ENCODE measurements around the gene ASIC4. TPM values are rescaled to one million over a fixed set of nuclear protein-coding genes. Genes with fewer than 3 reads are reported as not detected.

ASIC4 gene
- total and polyA plus RNA-seq, 2 of the 13 experiments (the other 11 are each of a cell fraction or from before 2014, with no cell fraction given) = 0.03 TPM; not detected in 1

GRCh38 chr2:219576505-219577388, 62.5 kb downstream of the ASIC4 start (continued):
- TF ChIP-seq MYNN (CRISPR knock-in tag; IDR thresholded peaks at IDR 0.05; ENCODE audit: low read depth) = peak; percentile 67; the same call in 1 of the 2 replicates
- TF ChIP-seq MAF1 (CRISPR knock-in tag; IDR thresholded peaks at IDR 0.05; ENCODE audit: borderline replicate concordance) = no peak
- no peak for TF ChIP-seq ELF4 (CRISPR knock-in tag; IDR thresholded peaks at IDR 0.05; ENCODE audit: borderline replicate concordance)
- TF ChIP-seq PCBP1 (IDR thresholded peaks at IDR 0.05; ENCODE audit: borderline replicate concordance, low read depth, low read length) = no peak
- TF ChIP-seq ZNF367 (CRISPR knock-in tag; IDR thresholded peaks at IDR 0.05; ENCODE audit: borderline replicate concordance) = no peak
- TF ChIP-seq MAFG (CRISPR knock-in tag; IDR thresholded peaks at IDR 0.05) = peak; percentile 84
- no peak for TF ChIP-seq ZNF382 (CRISPR knock-in tag; IDR thresholded peaks at IDR 0.05; ENCODE audit: borderline replicate concordance)
- peak; percentile 90; the same call in 1 of the 2 replicates for TF ChIP-seq REPIN1 (CRISPR knock-in tag; IDR thresholded peaks at IDR 0.05; ENCODE audit: borderline replicate concordance, low read depth)
- TF ChIP-seq, protein P1, sequence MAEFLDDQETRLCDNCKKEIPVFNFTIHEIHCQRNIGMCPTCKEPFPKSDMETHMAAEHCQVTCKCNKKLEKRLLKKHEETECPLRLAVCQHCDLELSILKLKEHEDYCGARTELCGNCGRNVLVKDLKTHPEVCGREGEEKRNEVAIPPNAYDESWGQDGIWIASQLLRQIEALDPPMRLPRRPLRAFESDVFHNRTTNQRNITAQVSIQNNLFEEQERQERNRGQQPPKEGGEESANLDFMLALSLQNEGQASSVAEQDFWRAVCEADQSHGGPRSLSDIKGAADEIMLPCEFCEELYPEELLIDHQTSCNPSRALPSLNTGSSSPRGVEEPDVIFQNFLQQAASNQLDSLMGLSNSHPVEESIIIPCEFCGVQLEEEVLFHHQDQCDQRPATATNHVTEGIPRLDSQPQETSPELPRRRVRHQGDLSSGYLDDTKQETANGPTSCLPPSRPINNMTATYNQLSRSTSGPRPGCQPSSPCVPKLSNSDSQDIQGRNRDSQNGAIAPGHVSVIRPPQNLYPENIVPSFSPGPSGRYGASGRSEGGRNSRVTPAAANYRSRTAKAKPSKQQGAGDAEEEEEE (CRISPR knock-in tag; IDR thresholded peaks at IDR 0.05; ENCODE audit: borderline replicate concordance) = no peak; the same call in 1 of the 2 replicates
- peak; percentile 90 for TF ChIP-seq ZNF891 (CRISPR knock-in tag; IDR thresholded peaks at IDR 0.05)
- TF ChIP-seq ERF (CRISPR knock-in tag; IDR thresholded peaks at IDR 0.05) = peak; percentile 93
- peak; percentile 96 for TF ChIP-seq ZBTB38 (CRISPR knock-in tag; IDR thresholded peaks at IDR 0.05)
- TF ChIP-seq RCOR2 (CRISPR knock-in tag; IDR thresholded peaks at IDR 0.05) = peak; percentile 98
- TF ChIP-seq ZC3H13 (CRISPR knock-in tag; IDR thresholded peaks at IDR 0.05) = peak; percentile 92
- peak; percentile 73; the same call in 1 of the 2 replicates for TF ChIP-seq ZNF460 (CRISPR knock-in tag; IDR thresholded peaks at IDR 0.05; ENCODE audit: borderline replicate concordance)
- no peak for TF ChIP-seq ZNF180 (CRISPR knock-in tag; IDR thresholded peaks at IDR 0.05; ENCODE audit: borderline replicate concordance, low read depth)
- no peak for TF ChIP-seq ZNF296 (CRISPR knock-in tag; conservative IDR thresholded peaks at IDR 0.05)
- 0 out of 2 replicates have a peak, but pooled peaks have one; percentile 28 for TF ChIP-seq ZNF101 (CRISPR knock-in tag; IDR thresholded peaks at IDR 0.05; ENCODE audit: borderline replicate concordance, low read depth)
- TF ChIP-seq, protein P2, sequence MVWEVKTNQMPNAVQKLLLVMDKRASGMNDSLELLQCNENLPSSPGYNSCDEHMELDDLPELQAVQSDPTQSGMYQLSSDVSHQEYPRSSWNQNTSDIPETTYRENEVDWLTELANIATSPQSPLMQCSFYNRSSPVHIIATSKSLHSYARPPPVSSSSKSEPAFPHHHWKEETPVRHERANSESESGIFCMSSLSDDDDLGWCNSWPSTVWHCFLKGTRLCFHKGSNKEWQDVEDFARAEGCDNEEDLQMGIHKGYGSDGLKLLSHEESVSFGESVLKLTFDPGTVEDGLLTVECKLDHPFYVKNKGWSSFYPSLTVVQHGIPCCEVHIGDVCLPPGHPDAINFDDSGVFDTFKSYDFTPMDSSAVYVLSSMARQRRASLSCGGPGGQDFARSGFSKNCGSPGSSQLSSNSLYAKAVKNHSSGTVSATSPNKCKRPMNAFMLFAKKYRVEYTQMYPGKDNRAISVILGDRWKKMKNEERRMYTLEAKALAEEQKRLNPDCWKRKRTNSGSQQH (CRISPR knock-in tag; IDR thresholded peaks at IDR 0.05; ENCODE audit: low read depth) = peak; percentile 87; the same call in 1 of the 2 replicates
- peak; percentile 82 for TF ChIP-seq BCL6 (CRISPR knock-in tag; IDR thresholded peaks at IDR 0.05)
- TF ChIP-seq PCBP2 (optimal IDR thresholded peaks at IDR 0.05; ENCODE audit: low read depth, low read length, poor library complexity, severe bottlenecking) = no peak
- TF ChIP-seq CEBPG (CRISPR knock-in tag; IDR thresholded peaks at IDR 0.05) = peak; percentile 83
- peak; percentile 89; the same call in 1 of the 2 replicates for TF ChIP-seq ZFP37 (CRISPR knock-in tag; IDR thresholded peaks at IDR 0.05; ENCODE audit: borderline replicate concordance)
- no peak for TF ChIP-seq ZNF720 (CRISPR knock-in tag; IDR thresholded peaks at IDR 0.05)
- no peak for TF ChIP-seq KAT2B (IDR thresholded peaks at IDR 0.05; ENCODE audit: borderline replicate concordance, low read depth, low read length)
- TF ChIP-seq STAG1 (CRISPR knock-in tag; IDR thresholded peaks at IDR 0.05) = peak; percentile 39
- peak; percentile 65 for TF ChIP-seq MXD1 (CRISPR knock-in tag; IDR thresholded peaks at IDR 0.05)
- peak; percentile 94 for TF ChIP-seq ZNF607 (CRISPR knock-in tag; IDR thresholded peaks at IDR 0.05; ENCODE audit: borderline replicate concordance)

Measured in HepG2 (cell line).